GM19035 (cell line): ENCODE data around the gene UBR2.
A peak's percentile ranks its signal among the peaks of the same experiment; 100 is the strongest.
"Not testable (repeated sequence)": the region's sequence is repeated elsewhere in the genome, so short reads cannot be mapped to it uniquely, and the experiment has no call there.

ENCODE experiments used
- ATAC-seq: cut with Tn5 transposase; IDR thresholded peaks from one replicate; pipeline ENCODE4 v1.9.1; 2021; ENCODE audit not compliant: unreplicated experiment

Gene UBR2

GRCh38 chr6:42726026-42726425, 162.2 kb downstream of the UBR2 start:
- no peak for ATAC-seq

GRCh38 chr6:42726485-42727086, 162.8 kb downstream of the UBR2 start:
- peak; percentile 85 for ATAC-seq

GRCh38 chr6:42727087-42727611, 163.3 kb downstream of the UBR2 start:
- no peak for ATAC-seq

GRCh38 chr6:42727627-42728026, 163.8 kb downstream of the UBR2 start:
- ATAC-seq: no peak

GRCh38 chr6:42729731-42730130, 165.9 kb downstream of the UBR2 start:
- no peak for ATAC-seq

- not testable (repeated sequence) for ATAC-seq
These were observed 170.1 kb downstream of the UBR2 start for GRCh38 chr6:42733867-42734481.

GRCh38 chr6:42735976-42736375, 172.1 kb downstream of the UBR2 start:
- no peak for ATAC-seq

GRCh38 chr6:42740725-42741124, 176.9 kb downstream of the UBR2 start:
- ATAC-seq: no peak

- no peak for ATAC-seq
These were observed 178.5 kb downstream of the UBR2 start for GRCh38 chr6:42742116-42742894.
